ENCODE data around the gene DLGAP4. TPM values are rescaled to one million over a fixed set of nuclear protein-coding genes. Genes with fewer than 3 reads are reported as not detected.

DLGAP4 gene
- total RNA-seq, 1 donor from 2014 or later: 199 TPM

DNA sequence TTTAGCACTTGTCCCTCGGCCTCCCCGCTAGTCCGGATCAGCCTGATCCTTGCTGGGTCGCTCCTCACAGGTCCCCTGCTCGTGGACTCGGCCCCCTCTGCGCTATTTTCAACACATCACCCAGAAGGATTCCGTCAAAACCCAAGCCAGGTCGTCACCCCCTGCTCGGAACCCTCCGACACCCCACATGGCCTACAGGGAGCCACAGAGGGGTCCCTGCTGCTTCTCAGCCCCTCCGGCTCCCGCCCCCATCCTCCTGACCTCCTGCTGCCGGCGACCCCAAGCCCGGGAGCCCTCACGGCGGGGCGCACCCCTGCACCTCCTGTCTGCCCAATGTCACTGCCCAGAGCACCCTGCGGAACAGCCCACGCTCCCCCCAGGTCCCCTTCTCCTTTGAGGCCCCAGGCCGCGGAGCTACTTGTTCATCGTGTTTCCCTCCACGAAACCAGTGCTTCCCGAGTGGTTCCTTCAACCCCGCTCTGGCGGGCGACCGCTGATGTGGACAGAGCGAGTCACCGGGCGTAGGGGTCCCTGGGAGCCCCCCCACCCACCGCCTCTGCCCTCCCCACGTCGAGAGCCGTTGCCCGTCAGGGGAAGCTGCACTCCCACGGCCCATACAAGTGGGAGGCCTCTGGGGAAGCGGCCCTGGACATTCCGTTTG, 234.5 kb downstream of the DLGAP4 start:
- TF ChIP-seq, protein P1, sequence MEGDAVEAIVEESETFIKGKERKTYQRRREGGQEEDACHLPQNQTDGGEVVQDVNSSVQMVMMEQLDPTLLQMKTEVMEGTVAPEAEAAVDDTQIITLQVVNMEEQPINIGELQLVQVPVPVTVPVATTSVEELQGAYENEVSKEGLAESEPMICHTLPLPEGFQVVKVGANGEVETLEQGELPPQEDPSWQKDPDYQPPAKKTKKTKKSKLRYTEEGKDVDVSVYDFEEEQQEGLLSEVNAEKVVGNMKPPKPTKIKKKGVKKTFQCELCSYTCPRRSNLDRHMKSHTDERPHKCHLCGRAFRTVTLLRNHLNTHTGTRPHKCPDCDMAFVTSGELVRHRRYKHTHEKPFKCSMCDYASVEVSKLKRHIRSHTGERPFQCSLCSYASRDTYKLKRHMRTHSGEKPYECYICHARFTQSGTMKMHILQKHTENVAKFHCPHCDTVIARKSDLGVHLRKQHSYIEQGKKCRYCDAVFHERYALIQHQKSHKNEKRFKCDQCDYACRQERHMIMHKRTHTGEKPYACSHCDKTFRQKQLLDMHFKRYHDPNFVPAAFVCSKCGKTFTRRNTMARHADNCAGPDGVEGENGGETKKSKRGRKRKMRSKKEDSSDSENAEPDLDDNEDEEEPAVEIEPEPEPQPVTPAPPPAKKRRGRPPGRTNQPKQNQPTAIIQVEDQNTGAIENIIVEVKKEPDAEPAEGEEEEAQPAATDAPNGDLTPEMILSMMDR (IDR thresholded peaks at IDR 0.05; ENCODE audit: partially characterized antibody, unreplicated experiment): no peak
- Mint-ChIP-seq H3K36me3 (ENCODE audit: unreplicated experiment) (no peaks in the 10 kb centered on the region), H3K9me3 (ENCODE audit: unreplicated experiment) (peaks cover 6% of the 10 kb centered on the region), H3K4me3 (ENCODE audit: unreplicated experiment) (peak overlapping the region; percentile 12), H3K4me1 (ENCODE audit: low read depth, unreplicated experiment) (no peaks in the 10 kb centered on the region), H3K27ac (ENCODE audit: unreplicated experiment) (no peak overlapping the region), H3K27me3 (ENCODE audit: unreplicated experiment) (peaks cover 3% of the 10 kb centered on the region)
- DNase-seq: no peak

DNA sequence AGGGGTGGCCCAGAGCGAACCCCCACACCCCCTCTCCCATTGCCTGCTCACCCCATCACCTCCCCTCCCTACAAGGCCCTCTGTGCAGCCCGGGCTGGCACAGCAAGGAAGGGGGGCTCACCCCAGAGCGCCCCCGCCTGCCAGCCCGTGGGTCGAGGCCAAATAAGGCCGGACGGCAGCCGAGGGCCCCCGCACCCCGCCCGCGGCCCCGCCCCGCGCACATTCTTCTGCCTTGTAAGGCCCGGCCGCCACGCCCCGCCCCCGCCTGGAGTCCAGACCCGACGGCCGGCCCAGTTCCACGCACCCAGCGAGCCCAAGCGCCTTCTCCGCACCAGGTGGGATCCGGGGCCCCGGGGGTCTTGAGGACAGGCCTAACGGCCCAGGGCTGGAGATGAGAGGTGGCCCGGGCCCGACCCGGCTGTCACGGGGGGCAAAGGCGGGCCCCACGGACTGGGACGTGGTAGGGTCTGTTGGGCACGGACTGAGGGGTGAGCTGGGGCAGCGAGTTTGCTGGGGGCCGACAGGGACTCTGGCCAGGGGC, 235.2 kb downstream of the DLGAP4 start, which contains the start of gene MYL9:
Gene MYL9 (plus strand): TSS at position 293 of the 541 bp plus-strand sequence. CDS start 3,366 bp downstream, outside the sequence.
- Mint-ChIP-seq H3K27ac (ENCODE audit: unreplicated experiment) (no peak within 1 kb of the TSS), H3K4me1 (ENCODE audit: low read depth, unreplicated experiment) (no peaks in the 10 kb centered on the region), H3K36me3 (ENCODE audit: unreplicated experiment) (no peaks in the 10 kb centered on the region), H3K4me3 (ENCODE audit: unreplicated experiment) (peak within 1 kb of the TSS; percentile 12), H3K9me3 (ENCODE audit: unreplicated experiment) (peaks cover 6% of the 10 kb centered on the region), H3K27me3 (ENCODE audit: unreplicated experiment) (peaks cover 6% of the 10 kb centered on the region)
- TF ChIP-seq, protein P1 (IDR thresholded peaks at IDR 0.05; ENCODE audit: partially characterized antibody, unreplicated experiment): no peak
- peak; percentile 43 for DNase-seq

DNA sequence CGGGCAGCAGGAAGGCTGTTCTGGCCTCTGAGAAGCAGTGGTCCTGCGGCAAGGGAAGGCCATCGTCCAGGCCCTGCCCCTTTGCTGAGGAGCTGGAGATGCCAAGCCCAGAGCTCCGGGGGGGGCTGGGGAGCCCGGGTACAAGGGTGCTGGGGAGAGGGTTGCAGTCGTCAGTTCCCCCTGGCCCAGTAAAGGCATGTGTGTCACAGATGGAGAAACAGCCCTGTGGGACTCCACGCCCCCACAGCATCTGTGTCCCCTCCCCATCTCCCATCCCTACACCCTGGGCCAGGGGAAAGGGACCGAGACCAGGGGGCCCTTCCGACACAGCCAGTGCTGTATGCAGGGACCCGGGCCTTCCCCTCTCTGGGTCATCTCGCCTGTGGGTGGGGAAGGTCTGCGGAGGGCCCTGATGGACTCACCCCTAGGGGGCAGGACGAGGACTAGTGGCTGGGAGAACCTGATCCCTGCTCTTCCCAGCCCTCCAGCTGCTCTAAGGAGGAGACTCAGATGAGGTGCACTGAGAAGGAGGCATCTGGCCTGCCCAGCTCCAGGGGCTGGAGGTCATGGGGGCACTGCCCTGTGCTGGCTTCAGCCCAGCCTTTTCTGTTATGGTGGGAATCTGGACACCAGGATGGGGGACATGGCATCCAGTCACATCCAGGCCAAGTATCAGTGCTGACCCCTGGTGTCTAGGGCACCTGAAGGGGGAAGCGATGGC, 235.8 kb downstream of the DLGAP4 start:
- DNase-seq: peak; percentile 55
- Mint-ChIP-seq H3K4me3 (ENCODE audit: unreplicated experiment) (no peak overlapping the region), H3K4me1 (ENCODE audit: low read depth, unreplicated experiment) (no peaks in the 10 kb centered on the region), H3K36me3 (ENCODE audit: unreplicated experiment) (no peaks in the 10 kb centered on the region), H3K27me3 (ENCODE audit: unreplicated experiment) (peaks cover 6% of the 10 kb centered on the region), H3K9me3 (ENCODE audit: unreplicated experiment) (peaks cover 6% of the 10 kb centered on the region), H3K27ac (ENCODE audit: unreplicated experiment) (no peak overlapping the region)
- TF ChIP-seq, protein P1 (IDR thresholded peaks at IDR 0.05; ENCODE audit: partially characterized antibody, unreplicated experiment): peak; percentile 50

DNA sequence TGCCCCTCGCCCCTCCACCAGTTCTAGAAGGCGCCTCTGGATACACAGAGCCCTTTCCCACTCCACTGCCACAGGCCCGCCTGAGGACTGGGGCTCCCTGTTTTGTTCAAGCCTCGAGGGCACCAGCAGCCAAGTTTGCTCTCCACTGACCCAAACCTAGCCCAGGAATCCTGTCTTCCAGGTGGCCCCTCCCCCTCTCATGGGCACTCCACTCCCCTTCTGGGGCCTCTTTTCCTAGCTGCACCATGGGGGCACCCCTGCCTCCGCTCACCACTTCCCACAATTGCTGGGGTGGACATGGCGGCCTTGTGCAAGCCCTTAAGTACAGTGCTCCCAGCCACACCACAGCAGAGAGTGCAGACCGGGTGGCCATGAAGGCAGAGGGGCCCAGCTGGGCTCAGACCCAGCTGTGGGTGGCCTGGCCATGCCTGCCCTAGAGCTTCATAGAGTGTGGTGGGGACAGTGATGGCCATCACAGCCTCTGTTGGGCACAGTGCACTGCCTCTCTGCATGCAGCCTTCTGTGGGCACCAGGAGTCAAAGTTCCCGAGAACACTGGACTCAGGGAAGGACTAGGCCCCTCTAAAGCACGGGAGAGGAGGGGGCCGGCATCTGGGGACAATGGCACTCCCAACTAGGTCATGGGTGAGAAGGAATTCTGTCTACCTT, 236.5 kb downstream of the DLGAP4 start:
- Mint-ChIP-seq H3K4me3 (ENCODE audit: unreplicated experiment) (no peak overlapping the region), H3K27ac (ENCODE audit: unreplicated experiment) (no peak overlapping the region), H3K36me3 (ENCODE audit: unreplicated experiment) (no peaks in the 10 kb centered on the region), H3K4me1 (ENCODE audit: low read depth, unreplicated experiment) (no peaks in the 10 kb centered on the region), H3K9me3 (ENCODE audit: unreplicated experiment) (peaks cover 6% of the 10 kb centered on the region), H3K27me3 (ENCODE audit: unreplicated experiment) (peaks cover 6% of the 10 kb centered on the region)
- no peak for DNase-seq
- TF ChIP-seq, protein P1 (IDR thresholded peaks at IDR 0.05; ENCODE audit: partially characterized antibody, unreplicated experiment): no peak
